Measurements from ENCODE around the gene KRTAP1-5. TPM values are rescaled to one million over a fixed set of nuclear protein-coding genes. Genes with fewer than 3 reads are reported as not detected.

Gene KRTAP1-5
- total RNA-seq, 2 donors from 2014 or later = not detected

GRCh38 chr17:41024697-41025096, 2.3 kb downstream of the KRTAP1-5 start:
- H3K27ac ChIP-seq (ENCODE audit: low read depth, low read length) = no peak overlapping the region
- H3K4me1 ChIP-seq (ENCODE audit: control insufficient read depth, insufficient read depth, low read length) = no peaks in the 10 kb centered on the region
- no peak overlapping the region for H3K9ac ChIP-seq (ENCODE audit: extremely low read depth, low read length, poor library complexity, severe bottlenecking)
- no peak overlapping the region for H3K4me3 ChIP-seq (ENCODE audit: low read length)
- no peak for TF ChIP-seq CTCF (conservative IDR thresholded peaks at IDR 0.05)
- H3K27me3 Mint-ChIP-seq (ENCODE audit: insufficient read depth) = peaks cover 2% of the 10 kb centered on the region
- H3K36me3 ChIP-seq (ENCODE audit: control insufficient read depth, insufficient read depth, low read length) = no peaks in the 10 kb centered on the region
- no peaks in the 10 kb centered on the region for H3K9me3 Mint-ChIP-seq
- WGBS, 2 experiments (ENCODE audit: insufficient coverage in 1 of 2, insufficient read length in 1 of 2) = 83 to 96% methylated on average over 2 to 3 of the region's 3 CpGs
- DNase-seq = no peak
- H3K4me3 Mint-ChIP-seq = no peak overlapping the region
- no peak overlapping the region for H3K27ac Mint-ChIP-seq
- H3K4me1 Mint-ChIP-seq = no peaks in the 10 kb centered on the region
- no peaks in the 10 kb centered on the region for H3K36me3 Mint-ChIP-seq (ENCODE audit: low read depth)
- H3K9me3 ChIP-seq (ENCODE audit: control insufficient read depth, low read length) = no peaks in the 10 kb centered on the region
- no peaks in the 10 kb centered on the region for H3K27me3 ChIP-seq (ENCODE audit: control insufficient read depth, insufficient read depth, low read length, poor library complexity, severe bottlenecking)

GRCh38 chr17:41020336-41020735, 6.7 kb downstream of the KRTAP1-5 start:
- no peak overlapping the region for H3K4me3 Mint-ChIP-seq
- Histone ChIP-seq H3K9ac (ENCODE audit: extremely low read depth, low read length, poor library complexity, severe bottlenecking) (no peak overlapping the region), H3K27ac (ENCODE audit: low read depth, low read length) (no peak overlapping the region), H3K36me3 (ENCODE audit: control insufficient read depth, insufficient read depth, low read length) (no peaks in the 10 kb centered on the region), H3K4me3 (ENCODE audit: low read length) (no peak overlapping the region), H3K27me3 (ENCODE audit: control insufficient read depth, insufficient read depth, low read length, poor library complexity, severe bottlenecking) (no peaks in the 10 kb centered on the region), H3K9me3 (ENCODE audit: control insufficient read depth, low read length) (no peaks in the 10 kb centered on the region), H3K4me1 (ENCODE audit: control insufficient read depth, insufficient read depth, low read length) (no peaks in the 10 kb centered on the region)
- H3K27me3 Mint-ChIP-seq (ENCODE audit: insufficient read depth) = peaks cover 2% of the 10 kb centered on the region
- no peak for DNase-seq
- H3K4me1 Mint-ChIP-seq = peaks cover 3% of the 10 kb centered on the region
- no peak overlapping the region for H3K27ac Mint-ChIP-seq
- no peaks in the 10 kb centered on the region for H3K9me3 Mint-ChIP-seq
- no peaks in the 10 kb centered on the region for H3K36me3 Mint-ChIP-seq (ENCODE audit: low read depth)
- no peak for TF ChIP-seq CTCF (conservative IDR thresholded peaks at IDR 0.05)

GRCh38 chr17:41019415-41019814, 7.6 kb downstream of the KRTAP1-5 start:
- no peaks in the 10 kb centered on the region for H3K27me3 ChIP-seq (ENCODE audit: control insufficient read depth, insufficient read depth, low read length, poor library complexity, severe bottlenecking)
- H3K36me3 Mint-ChIP-seq (ENCODE audit: low read depth) = no peaks in the 10 kb centered on the region
- no peak overlapping the region for H3K27ac ChIP-seq (ENCODE audit: low read depth, low read length)
- H3K9me3 ChIP-seq (ENCODE audit: control insufficient read depth, low read length) = no peaks in the 10 kb centered on the region
- H3K4me1 ChIP-seq (ENCODE audit: control insufficient read depth, insufficient read depth, low read length) = no peaks in the 10 kb centered on the region
- TF ChIP-seq CTCF (conservative IDR thresholded peaks at IDR 0.05) = no peak
- no peaks in the 10 kb centered on the region for H3K9me3 Mint-ChIP-seq
- no peak overlapping the region for H3K4me3 ChIP-seq (ENCODE audit: low read length)
- no peak overlapping the region for H3K9ac ChIP-seq (ENCODE audit: extremely low read depth, low read length, poor library complexity, severe bottlenecking)
- H3K4me3 Mint-ChIP-seq = no peak overlapping the region
- H3K27ac Mint-ChIP-seq = no peak overlapping the region
- H3K36me3 ChIP-seq (ENCODE audit: control insufficient read depth, insufficient read depth, low read length) = no peaks in the 10 kb centered on the region
- WGBS, 2 experiments (ENCODE audit: insufficient coverage in 1 of 2, insufficient read length in 1 of 2) = 92 to 100% methylated on average over 2 to 3 of the region's 3 CpGs
- no peak for DNase-seq
- no peaks in the 10 kb centered on the region for H3K27me3 Mint-ChIP-seq (ENCODE audit: insufficient read depth)
- peaks cover 3% of the 10 kb centered on the region for H3K4me1 Mint-ChIP-seq

Data from endodermal cell (in vitro differentiated cells).